Neural crest cell (in vitro differentiated cells): Measurements from ENCODE around the gene MZT2A. TPM values are rescaled to one million over a fixed set of nuclear protein-coding genes. Genes with fewer than 3 reads are reported as not detected.
"Not testable (repeated sequence)": the region's sequence is repeated elsewhere in the genome, so short reads cannot be mapped to it uniquely, and the experiment has no call there.

Experiments
- DNase-seq: peaks from one replicate; pipeline ENCODE4 v3.0.0; 2021; ENCODE audit warnings: low read depth, mixed read lengths, low spot score
- H3K27ac Mint-ChIP-seq: one replicate; pipeline ENCODE4 v1.8.0; 2021; ENCODE audit warnings: mild to moderate bottlenecking, mixed read lengths; ENCODE audit not compliant: unreplicated experiment
- H3K27me3 Mint-ChIP-seq: 2 replicates; pipeline ENCODE4 v1.8.0; 2021; ENCODE audit warnings: low read depth, mild to moderate bottlenecking, mixed read lengths
- H3K36me3 Mint-ChIP-seq: 2 replicates; pipeline ENCODE4 v1.8.0; 2021; ENCODE audit warnings: low read depth, mild to moderate bottlenecking, mixed read lengths
- H3K4me1 Mint-ChIP-seq: 2 replicates; pipeline ENCODE4 v1.8.0; 2021; ENCODE audit warnings: mixed read lengths
- H3K4me3 Mint-ChIP-seq: one replicate; pipeline ENCODE4 v1.8.0; 2021; ENCODE audit warnings: mild to moderate bottlenecking, mixed read lengths
- H3K9me3 Mint-ChIP-seq: 2 replicates; pipeline ENCODE4 v1.8.0; 2021; ENCODE audit warnings: mixed read lengths
- CTCF ChIP-seq: fragments of 200-600 bp; sonication (generic); conservative IDR thresholded peaks from 2 replicates; pipeline ENCODE4 v1.5.0; 2021; ENCODE audit warnings: antibody characterized with exemption, mild to moderate bottlenecking
- total RNA-seq: library from RNA; stranded (reverse); gene quantifications from 2 replicates; pipeline ENCODE4 v1.2.1, GENCODE V29; 2021

Gene MZT2A
- total RNA-seq, 1 donor from 2014 or later = 114 TPM

GRCh38 chr2:131519466-131519865 lies 27.3 kb upstream of the MZT2A start:
- Mint-ChIP-seq H3K9me3 (no peaks in the 10 kb centered on the region), H3K27me3 (no peaks in the 10 kb centered on the region), H3K27ac (no peak overlapping the region), H3K4me3 (no peak overlapping the region), H3K4me1 (no peaks in the 10 kb centered on the region), H3K36me3 (no peaks in the 10 kb centered on the region)
- DNase-seq = no peak
- TF ChIP-seq CTCF = no peak

- H3K27ac Mint-ChIP-seq, H3K36me3 Mint-ChIP-seq, H3K4me3 Mint-ChIP-seq: not testable (repeated sequence)
These were observed 26.3 kb upstream of the MZT2A start for GRCh38 chr2:131518531-131518930.

GRCh38 chr2:131517856-131518255 lies 25.7 kb upstream of the MZT2A start:
- not testable (repeated sequence) for H3K4me3 Mint-ChIP-seq, H3K27ac Mint-ChIP-seq, DNase-seq, H3K9me3 Mint-ChIP-seq, H3K27me3 Mint-ChIP-seq, H3K4me1 Mint-ChIP-seq, H3K36me3 Mint-ChIP-seq

More at GRCh38 chr2:131518531-131518930, 26.3 kb upstream of the MZT2A start:
- H3K9me3 Mint-ChIP-seq, DNase-seq, H3K27me3 Mint-ChIP-seq, H3K4me1 Mint-ChIP-seq: not testable (repeated sequence)

- Mint-ChIP-seq H3K27ac (peak overlapping the region; percentile 35), H3K9me3 (no peaks in the 10 kb centered on the region), H3K4me3 (no peak overlapping the region), H3K36me3 (peaks cover 2% of the 10 kb centered on the region), H3K4me1 (no peaks in the 10 kb centered on the region), H3K27me3 (no peaks in the 10 kb centered on the region)
- TF ChIP-seq CTCF = no peak
- DNase-seq = no peak
These were observed 25.1 kb upstream of the MZT2A start for GRCh38 chr2:131517106-131517831.

GRCh38 chr2:131516621-131517020 lies 24.4 kb upstream of the MZT2A start:
- not testable (repeated sequence) for H3K9me3 Mint-ChIP-seq, H3K4me3 Mint-ChIP-seq, H3K27ac Mint-ChIP-seq, H3K27me3 Mint-ChIP-seq, H3K4me1 Mint-ChIP-seq, H3K36me3 Mint-ChIP-seq, DNase-seq
- peak; percentile 13 for TF ChIP-seq CTCF

- no peak overlapping the region for H3K4me3 Mint-ChIP-seq
- no peaks in the 10 kb centered on the region for H3K27me3 Mint-ChIP-seq
- peaks cover 2% of the 10 kb centered on the region for H3K36me3 Mint-ChIP-seq
- no peaks in the 10 kb centered on the region for H3K9me3 Mint-ChIP-seq
- no peak overlapping the region for H3K27ac Mint-ChIP-seq
- no peak for TF ChIP-seq CTCF
- no peak for DNase-seq
- no peaks in the 10 kb centered on the region for H3K4me1 Mint-ChIP-seq
These were observed 23.8 kb upstream of the MZT2A start for GRCh38 chr2:131516011-131516410.

GRCh38 chr2:131515235-131515634 lies 23.0 kb upstream of the MZT2A start:
- H3K27me3 Mint-ChIP-seq, DNase-seq, H3K27ac Mint-ChIP-seq, H3K4me1 Mint-ChIP-seq, H3K36me3 Mint-ChIP-seq, H3K4me3 Mint-ChIP-seq, H3K9me3 Mint-ChIP-seq: not testable (repeated sequence)

GRCh38 chr2:131514408-131515166 lies 22.4 kb upstream of the MZT2A start:
- H3K4me1 Mint-ChIP-seq, H3K36me3 Mint-ChIP-seq, H3K27me3 Mint-ChIP-seq, H3K27ac Mint-ChIP-seq, H3K4me3 Mint-ChIP-seq, H3K9me3 Mint-ChIP-seq, DNase-seq: not testable (repeated sequence)

GRCh38 chr2:131511969-131512870 lies 20.0 kb upstream of the MZT2A start:
- not testable (repeated sequence) for H3K9me3 Mint-ChIP-seq, H3K36me3 Mint-ChIP-seq, H3K4me3 Mint-ChIP-seq, H3K4me1 Mint-ChIP-seq, DNase-seq, H3K27me3 Mint-ChIP-seq, H3K27ac Mint-ChIP-seq
